Mucosa of stomach (tissue), 1 donor: ENCODE data around the gene SMTNL2.

Source experiments
- H3K27me3 ChIP-seq: one replicate; pipeline ENCODE4 v1.7.0; 2013; ENCODE audit warnings: mild to moderate bottlenecking, low read length; ENCODE audit not compliant: control insufficient read depth, insufficient read depth
- H3K36me3 ChIP-seq: one replicate; pipeline ENCODE4 v1.7.0; 2013; ENCODE audit warnings: low read length; ENCODE audit not compliant: control insufficient read depth, insufficient read depth
- H3K4me1 ChIP-seq: one replicate; pipeline ENCODE4 v1.7.0; 2013; ENCODE audit warnings: mild to moderate bottlenecking, low read length; ENCODE audit not compliant: control insufficient read depth, insufficient read depth
- H3K4me3 ChIP-seq: one replicate; pipeline ENCODE4 v1.7.0; 2013; ENCODE audit warnings: low read length
- H3K9ac ChIP-seq: one replicate; pipeline ENCODE4 v1.7.0; 2013; ENCODE audit warnings: mild to moderate bottlenecking, low read length, moderate library complexity
- H3K9me3 ChIP-seq: one replicate; pipeline ENCODE4 v1.7.0; 2013; ENCODE audit warnings: mild to moderate bottlenecking, low read length, moderate library complexity; ENCODE audit not compliant: control insufficient read depth
- donor health status: Pancreatic carcinoma.

Gene SMTNL2

GRCh38 chr17:4557626-4558346 is 26.5 kb upstream of the SMTNL2 start:
- Histone ChIP-seq H3K9ac (no peak overlapping the region), H3K4me1 (peaks cover 41% of the 10 kb centered on the region), H3K9me3 (no peaks in the 10 kb centered on the region), H3K4me3 (no peak overlapping the region), H3K36me3 (no peaks in the 10 kb centered on the region), H3K27me3 (no peaks in the 10 kb centered on the region)

- H3K36me3 ChIP-seq, result no peaks in the 10 kb centered on the region
- no peaks in the 10 kb centered on the region for H3K27me3 ChIP-seq
- H3K4me3 ChIP-seq, result no peak overlapping the region
- peaks cover 41% of the 10 kb centered on the region for H3K4me1 ChIP-seq
- no peak overlapping the region for H3K9ac ChIP-seq
- no peaks in the 10 kb centered on the region for H3K9me3 ChIP-seq
Observed at GRCh38 chr17:4558347-4558971, 25.9 kb upstream of the SMTNL2 start.

- H3K27me3 ChIP-seq, result no peaks in the 10 kb centered on the region
- peak overlapping the region; percentile 83 for H3K9ac ChIP-seq
- H3K4me3 ChIP-seq, result peak overlapping the region; percentile 54
- no peaks in the 10 kb centered on the region for H3K36me3 ChIP-seq
- no peaks in the 10 kb centered on the region for H3K9me3 ChIP-seq
- peaks cover 37% of the 10 kb centered on the region for H3K4me1 ChIP-seq
Observed at GRCh38 chr17:4559139-4559791, 25.1 kb upstream of the SMTNL2 start.

- Histone ChIP-seq H3K36me3 (no peaks in the 10 kb centered on the region), H3K9me3 (no peaks in the 10 kb centered on the region), H3K27me3 (no peaks in the 10 kb centered on the region), H3K4me3 (peak overlapping the region; percentile 54), H3K4me1 (peaks cover 31% of the 10 kb centered on the region), H3K9ac (peak overlapping the region; percentile 83)
Observed at GRCh38 chr17:4559966-4560365, 24.4 kb upstream of the SMTNL2 start.

GRCh38 chr17:4560421-4560820 is 23.9 kb upstream of the SMTNL2 start, which contains the start of gene GGT6:
GGT6 (minus strand) TSS chr17:4560577; CDS start chr17:4560521, 56 bp downstream.
- H3K4me1 ChIP-seq, result peaks cover 34% of the 10 kb centered on the region
- H3K36me3 ChIP-seq, result no peaks in the 10 kb centered on the region
- H3K9ac ChIP-seq, result peak within 1 kb of the TSS; percentile 83
- H3K9me3 ChIP-seq, result no peaks in the 10 kb centered on the region
- peak within 1 kb of the TSS; percentile 54 for H3K4me3 ChIP-seq
- H3K27me3 ChIP-seq, result no peaks in the 10 kb centered on the region

GRCh38 chr17:4560837-4561256 is 23.5 kb upstream of the SMTNL2 start:
- no peaks in the 10 kb centered on the region for H3K27me3 ChIP-seq
- peak overlapping the region; percentile 54 for H3K4me3 ChIP-seq
- H3K9me3 ChIP-seq, result no peaks in the 10 kb centered on the region
- peak overlapping the region; percentile 83 for H3K9ac ChIP-seq
- H3K4me1 ChIP-seq, result peaks cover 34% of the 10 kb centered on the region
- no peaks in the 10 kb centered on the region for H3K36me3 ChIP-seq

GRCh38 chr17:4562015-4562969 is 22.0 kb upstream of the SMTNL2 start:
- Histone ChIP-seq H3K9ac (no peak overlapping the region), H3K36me3 (no peaks in the 10 kb centered on the region), H3K4me3 (no peak overlapping the region), H3K4me1 (peaks cover 30% of the 10 kb centered on the region), H3K27me3 (no peaks in the 10 kb centered on the region), H3K9me3 (no peaks in the 10 kb centered on the region)

- Histone ChIP-seq H3K4me3 (no peak overlapping the region), H3K9me3 (no peaks in the 10 kb centered on the region), H3K36me3 (no peaks in the 10 kb centered on the region), H3K27me3 (no peaks in the 10 kb centered on the region), H3K9ac (peak overlapping the region; percentile 1), H3K4me1 (peaks cover 15% of the 10 kb centered on the region)
Observed at GRCh38 chr17:4565209-4566141, 18.9 kb upstream of the SMTNL2 start.

- Histone ChIP-seq H3K4me1 (peaks cover 8% of the 10 kb centered on the region), H3K9ac (no peak overlapping the region), H3K27me3 (no peaks in the 10 kb centered on the region), H3K36me3 (no peaks in the 10 kb centered on the region), H3K4me3 (no peak overlapping the region), H3K9me3 (no peaks in the 10 kb centered on the region)
Observed at GRCh38 chr17:4566785-4567184, 17.5 kb upstream of the SMTNL2 start.

GRCh38 chr17:4569591-4569990 is 14.7 kb upstream of the SMTNL2 start:
- Histone ChIP-seq H3K27me3 (no peaks in the 10 kb centered on the region), H3K4me3 (no peak overlapping the region), H3K4me1 (peaks cover 8% of the 10 kb centered on the region), H3K9me3 (no peaks in the 10 kb centered on the region), H3K9ac (no peak overlapping the region), H3K36me3 (no peaks in the 10 kb centered on the region)

GRCh38 chr17:4572131-4572530 is 12.2 kb upstream of the SMTNL2 start:
- Histone ChIP-seq H3K9ac (no peak overlapping the region), H3K4me1 (no peaks in the 10 kb centered on the region), H3K36me3 (no peaks in the 10 kb centered on the region), H3K9me3 (no peaks in the 10 kb centered on the region), H3K27me3 (no peaks in the 10 kb centered on the region), H3K4me3 (no peak overlapping the region)
